ENCODE results near the gene HMGXB4.

The HMGXB4 gene

DNA sequence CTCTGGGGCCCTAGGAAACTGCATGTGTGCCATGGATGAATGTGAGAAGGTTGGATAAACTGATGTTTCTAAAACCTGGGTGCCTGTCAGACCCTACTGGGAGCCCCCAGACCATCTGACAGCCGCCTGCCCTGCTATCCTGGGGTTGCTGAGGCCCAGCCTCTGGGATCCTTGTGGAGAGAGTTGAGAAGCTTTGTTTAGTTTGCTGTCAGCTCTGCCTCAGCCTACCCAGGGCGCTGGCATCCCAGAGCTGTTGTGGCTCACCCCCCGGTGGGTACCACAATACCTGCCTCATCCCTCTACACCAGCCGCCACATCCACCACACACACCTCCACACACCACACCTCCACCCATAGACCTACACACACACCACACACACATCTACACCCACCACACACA, 85.1 kb downstream of the HMGXB4 start:
- Histone ChIP-seq H3K36me3 (ENCODE audit: insufficient read depth, low read length) (peaks cover 16% of the 10 kb centered on the region), H4K20me1 (ENCODE audit: insufficient read depth, low read length) (no peaks in the 10 kb centered on the region), H2AFZ (ENCODE audit: low read length) (no peak overlapping the region), H3K79me2 (ENCODE audit: insufficient read depth, low read length) (no peaks in the 10 kb centered on the region), H3K9me2 (ENCODE audit: low read depth, low read length) (no peaks in the 10 kb centered on the region), H3K4me2 (ENCODE audit: low read length) (no peak overlapping the region), H3K9me3 (ENCODE audit: low read length) (no peaks in the 10 kb centered on the region), H3F3A (ENCODE audit: insufficient read depth, low read length) (no peaks in the 10 kb centered on the region), H3K9ac (ENCODE audit: low read length) (no peak overlapping the region), H3K4me1 (ENCODE audit: insufficient read depth, low read length, severe bottlenecking) (peaks cover 36% of the 10 kb centered on the region), H3K4me3 (ENCODE audit: low read depth, low read length, poor library complexity, severe bottlenecking) (no peak overlapping the region), H3K27me3 (ENCODE audit: insufficient read depth, low read length) (no peaks in the 10 kb centered on the region), H3K27ac (ENCODE audit: low read depth, low read length, poor library complexity, severe bottlenecking) (peak overlapping the region; percentile 72)
- TF ChIP-seq EZH2 (IDR thresholded peaks at IDR 0.05; ENCODE audit: borderline replicate concordance, low read length) = no peak
- TF ChIP-seq, protein P1, sequence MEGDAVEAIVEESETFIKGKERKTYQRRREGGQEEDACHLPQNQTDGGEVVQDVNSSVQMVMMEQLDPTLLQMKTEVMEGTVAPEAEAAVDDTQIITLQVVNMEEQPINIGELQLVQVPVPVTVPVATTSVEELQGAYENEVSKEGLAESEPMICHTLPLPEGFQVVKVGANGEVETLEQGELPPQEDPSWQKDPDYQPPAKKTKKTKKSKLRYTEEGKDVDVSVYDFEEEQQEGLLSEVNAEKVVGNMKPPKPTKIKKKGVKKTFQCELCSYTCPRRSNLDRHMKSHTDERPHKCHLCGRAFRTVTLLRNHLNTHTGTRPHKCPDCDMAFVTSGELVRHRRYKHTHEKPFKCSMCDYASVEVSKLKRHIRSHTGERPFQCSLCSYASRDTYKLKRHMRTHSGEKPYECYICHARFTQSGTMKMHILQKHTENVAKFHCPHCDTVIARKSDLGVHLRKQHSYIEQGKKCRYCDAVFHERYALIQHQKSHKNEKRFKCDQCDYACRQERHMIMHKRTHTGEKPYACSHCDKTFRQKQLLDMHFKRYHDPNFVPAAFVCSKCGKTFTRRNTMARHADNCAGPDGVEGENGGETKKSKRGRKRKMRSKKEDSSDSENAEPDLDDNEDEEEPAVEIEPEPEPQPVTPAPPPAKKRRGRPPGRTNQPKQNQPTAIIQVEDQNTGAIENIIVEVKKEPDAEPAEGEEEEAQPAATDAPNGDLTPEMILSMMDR (IDR thresholded peaks at IDR 0.05; ENCODE audit: low read length) = no peak

DNA sequence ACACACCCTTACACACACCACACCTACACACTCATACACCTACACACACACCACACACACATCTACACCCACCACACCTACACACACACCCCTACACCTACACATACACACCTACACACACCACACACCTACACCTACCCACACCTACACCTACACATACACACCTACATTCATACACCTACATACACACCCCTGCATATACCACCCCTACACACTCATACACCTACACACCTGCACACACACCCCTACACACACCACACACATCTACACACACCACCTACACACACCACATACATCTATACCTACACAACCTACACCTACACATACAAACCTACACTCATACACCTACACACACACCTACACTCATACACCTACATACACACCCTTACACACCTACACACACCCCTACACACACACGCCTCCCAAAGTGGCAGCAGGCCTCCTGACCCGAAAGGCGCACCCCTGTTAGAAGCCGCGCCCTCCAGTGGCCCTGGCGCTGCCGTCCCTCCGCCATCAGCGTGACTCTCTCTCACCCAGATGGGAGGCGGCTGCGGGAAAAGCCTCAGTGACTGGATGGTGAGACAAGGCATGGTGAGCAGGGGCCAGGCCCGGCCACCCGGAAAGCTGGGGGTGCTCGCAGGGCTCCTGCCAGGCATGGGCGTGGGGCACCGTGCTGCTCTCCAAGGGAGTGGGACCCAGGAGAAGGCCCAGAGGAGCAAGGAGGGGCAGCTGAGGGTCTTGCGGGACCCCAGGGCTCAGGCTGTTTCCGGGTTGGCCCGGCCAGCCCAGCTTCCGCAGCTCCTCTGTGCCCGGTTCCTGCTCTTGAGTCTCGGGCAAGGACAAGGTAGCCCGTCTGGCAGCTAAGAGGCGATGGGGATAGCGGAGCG, 86.6 kb downstream of the HMGXB4 start:
- Histone ChIP-seq H3K9me2 (ENCODE audit: low read depth, low read length) (no peaks in the 10 kb centered on the region), H3K36me3 (ENCODE audit: insufficient read depth, low read length) (peaks cover 16% of the 10 kb centered on the region), H3K27me3 (ENCODE audit: insufficient read depth, low read length) (no peaks in the 10 kb centered on the region), H4K20me1 (ENCODE audit: insufficient read depth, low read length) (no peaks in the 10 kb centered on the region), H3K9ac (ENCODE audit: low read length) (no peak overlapping the region), H3K9me3 (ENCODE audit: low read length) (no peaks in the 10 kb centered on the region), H3K4me3 (ENCODE audit: low read depth, low read length, poor library complexity, severe bottlenecking) (no peak overlapping the region), H3F3A (ENCODE audit: insufficient read depth, low read length) (no peaks in the 10 kb centered on the region), H2AFZ (ENCODE audit: low read length) (no peak overlapping the region), H3K4me1 (ENCODE audit: insufficient read depth, low read length, severe bottlenecking) (peaks cover 45% of the 10 kb centered on the region), H3K4me2 (ENCODE audit: low read length) (no peak overlapping the region), H3K27ac (ENCODE audit: low read depth, low read length, poor library complexity, severe bottlenecking) (peak overlapping the region; percentile 80), H3K79me2 (ENCODE audit: insufficient read depth, low read length) (no peaks in the 10 kb centered on the region)
- TF ChIP-seq EZH2 (IDR thresholded peaks at IDR 0.05; ENCODE audit: borderline replicate concordance, low read length) = no peak
- TF ChIP-seq, protein P1 (IDR thresholded peaks at IDR 0.05; ENCODE audit: low read length) = no peak

DNA sequence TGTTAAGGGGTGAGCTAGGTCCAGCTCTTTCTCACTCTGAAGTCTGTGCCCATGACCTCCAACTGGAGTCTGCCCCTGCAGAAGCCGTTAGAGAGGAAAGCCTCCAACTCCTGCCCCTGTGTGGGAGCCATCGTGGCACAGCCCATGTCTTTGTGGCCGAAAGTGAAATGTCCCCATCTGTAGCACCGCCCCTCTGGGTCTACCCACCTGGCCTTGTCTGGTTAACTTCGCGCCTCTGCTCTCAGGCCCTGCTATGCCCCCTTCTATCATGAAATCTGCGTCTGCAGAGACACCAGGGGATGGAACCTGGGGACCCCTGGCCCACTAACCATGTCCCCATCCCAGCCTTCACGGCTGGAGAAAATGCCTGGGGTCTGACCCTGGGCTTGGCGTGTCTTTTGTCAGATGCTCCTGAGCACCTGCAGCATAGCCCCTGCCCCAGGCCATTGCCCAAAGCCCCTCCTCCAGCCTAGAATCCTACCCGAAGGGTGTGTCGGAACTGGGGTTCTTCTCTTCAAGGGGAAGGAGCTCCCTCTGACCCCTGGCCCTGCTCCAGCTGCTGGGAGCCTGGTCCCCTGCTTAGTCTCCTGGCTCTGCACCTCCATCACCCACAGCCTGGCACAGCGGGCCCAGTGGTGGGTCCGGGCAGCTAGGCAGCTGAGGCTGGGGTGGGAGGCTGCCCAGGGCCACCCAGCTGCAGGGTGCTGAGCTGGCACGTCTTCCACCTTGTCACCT, 87.8 kb downstream of the HMGXB4 start:
- no peak overlapping the region for H3K4me3 ChIP-seq (ENCODE audit: low read depth, low read length, poor library complexity, severe bottlenecking)
- H3K27ac ChIP-seq (ENCODE audit: low read depth, low read length, poor library complexity, severe bottlenecking) = peak overlapping the region; percentile 80
- no peaks in the 10 kb centered on the region for H3K9me2 ChIP-seq (ENCODE audit: low read depth, low read length)
- peaks cover 16% of the 10 kb centered on the region for H3K36me3 ChIP-seq (ENCODE audit: insufficient read depth, low read length)
- no peak overlapping the region for H2AFZ ChIP-seq (ENCODE audit: low read length)
- H3K9me3 ChIP-seq (ENCODE audit: low read length) = no peaks in the 10 kb centered on the region
- no peaks in the 10 kb centered on the region for H3F3A ChIP-seq (ENCODE audit: insufficient read depth, low read length)
- no peaks in the 10 kb centered on the region for H3K79me2 ChIP-seq (ENCODE audit: insufficient read depth, low read length)
- TF ChIP-seq, protein P1 (IDR thresholded peaks at IDR 0.05; ENCODE audit: low read length) = no peak
- no peak for TF ChIP-seq EZH2 (IDR thresholded peaks at IDR 0.05; ENCODE audit: borderline replicate concordance, low read length)
- peak overlapping the region; percentile 36 for H3K9ac ChIP-seq (ENCODE audit: low read length)
- peaks cover 57% of the 10 kb centered on the region for H3K4me1 ChIP-seq (ENCODE audit: insufficient read depth, low read length, severe bottlenecking)
- no peaks in the 10 kb centered on the region for H4K20me1 ChIP-seq (ENCODE audit: insufficient read depth, low read length)
- no peaks in the 10 kb centered on the region for H3K27me3 ChIP-seq (ENCODE audit: insufficient read depth, low read length)
- 0 out of 2 replicates have a peak overlapping the region, but pooled peaks have one; percentile 18 for H3K4me2 ChIP-seq (ENCODE audit: low read length)

Measured in OCI-LY1 (cell line).